GM11168 (cell line): ENCODE data around the gene SIGLEC15.
"Not testable (repeated sequence)": the region's sequence is repeated elsewhere in the genome, so short reads cannot be mapped to it uniquely, and the experiment has no call there.

Source experiments
- in situ Hi-C: fragments of 300-500 bp; cut with MboI; formaldehyde crosslinking; loops from one replicate; pipeline ENCODE4 v1.12.0; 2022; ENCODE audit warnings: low sequenced_read_pairs; ENCODE audit not compliant: unreplicated experiment

SIGLEC15 gene

DNA sequence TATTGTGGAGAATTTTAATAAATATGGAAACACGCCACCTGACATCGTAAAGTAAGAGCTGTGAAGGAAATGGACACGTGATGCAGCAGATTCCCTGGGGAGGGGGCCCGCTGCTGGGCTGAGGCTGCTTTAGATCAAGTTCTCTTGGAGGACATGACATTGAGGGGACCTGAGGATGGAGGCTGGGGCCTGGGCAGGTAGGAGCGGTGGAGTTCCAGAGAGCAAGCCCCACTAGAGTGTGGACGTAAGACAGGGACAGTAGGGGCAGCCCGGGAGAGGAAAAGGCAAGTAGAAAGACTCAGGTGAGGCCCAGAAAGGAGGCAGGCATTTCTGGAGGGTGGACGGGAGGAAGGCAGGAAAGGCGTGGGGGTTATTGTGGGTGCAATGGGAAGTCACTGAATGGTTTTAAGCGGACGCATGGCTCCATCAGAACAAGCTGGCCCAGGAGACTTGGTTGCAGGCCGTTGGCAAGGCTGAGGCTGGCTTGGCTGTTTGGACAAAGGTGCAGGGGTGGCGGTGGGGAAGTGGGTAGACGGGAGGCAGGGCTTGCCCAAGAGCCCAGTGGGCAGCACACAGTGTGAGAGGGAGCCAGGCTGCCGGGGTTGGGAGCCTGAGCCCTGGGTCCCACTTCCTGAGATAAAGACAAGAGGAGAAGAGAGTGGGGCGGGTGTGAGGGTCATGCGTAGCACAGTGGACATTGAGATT is 15.7 kb downstream of the SIGLEC15 start:
- in situ Hi-C loops = no loop called here

GRCh38 chr18:45841765-45842442 is 16.4 kb downstream of the SIGLEC15 start:
- in situ Hi-C loops = no loop called here

DNA sequence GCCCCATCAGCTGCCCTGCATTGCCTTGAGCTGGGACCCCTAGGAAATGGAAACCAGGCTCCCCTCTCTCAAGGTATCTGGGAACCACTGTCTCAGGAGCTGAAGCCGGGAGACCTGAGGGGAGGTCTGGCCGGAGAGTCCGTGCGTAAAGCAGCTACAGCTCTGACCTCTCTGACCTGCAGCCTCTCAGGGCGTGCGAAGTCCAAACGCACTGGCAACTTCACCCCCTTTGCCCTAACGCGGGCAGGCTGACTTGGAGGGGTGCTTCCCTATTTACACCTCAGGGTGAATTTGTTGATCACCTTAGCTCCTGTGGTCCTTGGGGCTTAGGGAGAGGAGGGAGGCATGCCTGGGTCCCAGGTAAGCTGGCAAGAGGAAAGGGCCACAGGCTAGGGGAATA is 17.5 kb downstream of the SIGLEC15 start:
- in situ Hi-C loops = no loop called here

DNA sequence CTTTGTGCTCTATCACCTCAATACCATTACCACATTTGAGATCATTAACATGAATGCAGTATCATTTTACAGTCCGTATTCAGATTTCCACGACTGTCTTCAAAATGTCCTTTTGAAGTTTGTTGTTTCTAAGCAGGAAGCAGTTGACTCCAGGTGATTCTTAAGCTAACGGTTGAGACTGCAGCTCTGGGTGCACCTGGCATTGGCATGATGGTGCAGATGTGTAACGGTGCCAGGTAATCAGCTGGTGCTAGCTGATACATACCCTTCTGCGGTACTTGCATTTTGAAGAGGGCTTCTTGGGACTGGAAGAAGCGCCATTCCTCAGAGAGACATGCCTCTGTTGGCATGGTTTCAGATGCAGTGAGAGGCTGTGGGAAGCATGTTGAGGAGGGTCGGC is 19.5 kb downstream of the SIGLEC15 start:
- in situ Hi-C loops = no loop called here

DNA sequence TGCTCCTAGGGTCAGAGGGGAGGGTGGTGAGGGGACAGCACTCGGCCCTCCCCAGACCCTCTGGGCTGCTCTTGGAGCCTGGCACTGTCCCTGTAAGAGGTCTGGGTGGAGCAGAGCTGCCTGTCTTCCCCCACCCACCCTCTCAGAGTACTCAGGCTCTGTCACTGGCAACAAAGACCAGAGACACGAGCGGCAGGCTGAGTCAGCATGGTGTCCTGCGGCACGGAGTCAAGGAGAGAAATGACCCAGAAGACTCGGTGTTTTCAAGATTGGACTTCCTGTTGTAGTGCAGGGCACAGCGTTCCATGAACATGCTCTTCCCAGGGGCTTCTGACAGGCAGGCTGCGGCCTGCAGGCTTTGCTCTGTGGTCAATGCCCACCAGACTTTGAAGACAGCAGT is 19.9 kb downstream of the SIGLEC15 start:
- in situ Hi-C loops = no loop called here

- in situ Hi-C loops = no loop called here
These were observed 21.6 kb downstream of the SIGLEC15 start for GRCh38 chr18:45847119-45847518.

- in situ Hi-C loops = not testable (repeated sequence)
These were observed 23.2 kb downstream of the SIGLEC15 start for GRCh38 chr18:45848643-45849042.

DNA sequence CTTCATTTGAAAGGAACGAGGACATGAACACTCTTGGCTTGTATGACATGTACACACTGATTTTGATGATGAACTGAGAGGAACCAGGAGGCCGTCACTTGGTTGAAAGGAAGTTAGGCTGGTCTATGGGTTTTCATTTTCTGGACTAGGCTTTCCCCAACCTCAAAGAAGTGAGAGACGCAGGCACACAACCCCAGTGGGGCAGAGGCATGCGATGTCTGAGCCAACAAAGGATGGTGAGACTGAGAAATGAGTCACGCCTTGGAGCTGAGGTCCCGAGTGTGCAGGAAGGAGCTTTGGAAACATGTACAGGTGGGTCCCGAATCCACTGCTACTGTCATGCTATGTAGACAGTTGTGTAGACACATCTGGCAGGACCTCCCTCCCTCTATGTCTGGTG is 24.1 kb downstream of the SIGLEC15 start:
- in situ Hi-C loops = no loop called here

DNA sequence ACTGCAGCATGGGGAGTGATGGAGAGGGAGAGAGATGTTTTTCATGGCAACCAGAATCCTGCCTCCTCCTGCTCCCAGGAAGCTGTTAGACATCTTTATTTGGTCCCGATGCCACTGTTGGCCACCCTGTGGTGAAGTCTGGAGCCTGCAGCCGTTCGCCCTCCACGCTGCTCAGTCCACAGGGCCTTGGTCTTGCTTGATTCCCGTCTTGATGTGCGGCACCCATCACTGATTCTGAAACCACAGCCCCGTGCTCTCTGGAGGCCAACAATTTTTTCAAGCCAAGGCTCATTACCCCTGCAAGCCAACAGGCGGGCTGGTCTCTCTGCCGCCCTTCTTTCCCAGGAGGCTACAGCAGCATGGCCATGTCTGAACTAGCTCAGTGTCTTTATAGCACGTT is 24.5 kb downstream of the SIGLEC15 start:
- in situ Hi-C loops = no loop called here

DNA sequence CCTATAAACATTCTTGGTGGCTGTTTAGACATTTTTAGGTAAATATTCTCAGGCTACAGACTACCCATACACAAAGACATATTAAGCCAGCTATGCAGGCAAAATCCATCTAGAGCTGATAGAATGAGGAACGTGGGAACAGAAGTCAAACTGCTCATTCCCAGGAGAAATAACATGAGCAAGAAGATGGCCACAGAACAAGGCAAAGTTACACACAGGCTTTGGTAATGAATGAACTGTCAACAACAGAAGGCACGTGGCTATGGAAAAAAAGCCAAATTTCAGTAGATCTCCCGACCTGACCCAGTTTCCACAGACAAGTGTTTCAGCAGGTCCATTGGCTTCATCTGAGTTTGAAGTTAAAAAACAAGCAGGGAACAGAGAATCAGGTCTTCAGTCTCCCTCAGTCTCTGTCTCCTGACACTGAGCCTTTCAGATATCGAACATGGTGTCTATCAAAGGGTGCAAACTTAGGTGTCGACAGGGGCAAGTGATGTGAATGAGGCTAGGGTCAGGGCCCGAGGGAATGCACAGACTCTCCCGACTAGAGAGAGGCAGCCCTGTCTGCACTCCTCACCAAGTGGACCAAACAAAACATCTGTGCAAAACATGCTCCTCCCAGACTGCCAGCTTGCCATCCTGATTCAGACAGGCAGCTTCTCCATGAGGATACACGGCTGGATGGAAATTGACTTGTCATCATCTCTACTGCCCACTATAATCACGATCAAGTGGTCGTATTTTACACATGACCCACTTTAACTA is 25.9 kb downstream of the SIGLEC15 start:
- in situ Hi-C loops = no loop called here

DNA sequence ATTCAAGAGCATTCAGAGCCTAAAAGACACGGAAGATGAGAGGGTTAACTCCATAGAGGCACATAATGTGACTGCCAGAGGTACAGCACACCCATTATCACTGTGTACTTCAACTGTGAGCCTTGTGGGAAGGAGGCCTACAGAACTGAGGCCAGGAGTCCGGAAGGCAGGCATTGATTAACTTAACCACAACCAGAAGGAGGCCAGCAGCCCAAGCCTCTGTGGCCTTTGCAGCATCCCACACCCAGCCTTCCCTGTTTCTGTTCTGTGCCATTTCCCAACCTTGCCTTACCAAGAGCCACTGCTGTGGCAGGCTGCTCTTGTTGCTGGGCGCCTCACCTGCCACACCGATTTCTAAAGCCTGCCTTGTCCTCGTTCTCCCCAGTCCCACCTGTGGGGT is 27.2 kb downstream of the SIGLEC15 start:
- in situ Hi-C loops = no loop called here

- in situ Hi-C loops = no loop called here
These were observed 28.6 kb downstream of the SIGLEC15 start for GRCh38 chr18:45854036-45854586.

DNA sequence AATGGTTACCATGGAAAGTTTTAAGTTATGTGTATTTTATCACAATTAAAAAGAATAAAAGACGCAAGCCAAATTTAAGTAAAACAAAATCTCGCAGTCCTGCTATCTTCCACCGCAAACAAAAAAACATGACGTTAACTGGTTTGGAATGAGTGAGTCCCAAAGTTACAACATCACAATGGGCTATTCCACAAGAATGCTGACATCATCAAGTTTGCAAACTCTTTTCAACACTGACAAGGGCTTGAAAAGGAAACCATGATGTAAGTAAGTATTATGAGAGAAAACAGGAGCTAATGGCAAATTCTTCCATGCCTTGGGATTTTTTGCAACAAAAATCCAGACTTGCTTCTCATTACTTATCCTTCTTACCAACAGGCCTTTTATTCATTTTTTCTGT is 31.1 kb downstream of the SIGLEC15 start:
- in situ Hi-C loops = no loop called here

DNA sequence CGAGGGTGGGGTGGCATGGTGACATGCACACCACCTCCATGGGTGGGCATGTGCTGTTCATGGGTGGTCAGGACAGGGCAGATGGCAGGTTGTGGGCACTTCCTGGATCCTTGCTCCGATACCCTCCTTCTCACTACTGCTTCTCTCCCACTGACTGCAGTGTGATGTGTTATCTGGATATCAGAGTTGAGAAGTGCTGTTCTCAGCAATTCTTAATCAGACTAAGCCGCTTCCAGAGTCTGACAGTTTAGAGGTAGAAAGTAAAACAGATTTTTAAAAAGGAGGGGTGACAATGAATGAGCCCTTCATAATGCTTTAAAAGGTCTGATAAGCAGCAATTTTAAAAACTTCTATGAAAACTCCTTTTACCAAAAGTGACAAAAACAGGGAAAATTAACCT is 33.9 kb downstream of the SIGLEC15 start:
- in situ Hi-C loops = no loop called here

DNA sequence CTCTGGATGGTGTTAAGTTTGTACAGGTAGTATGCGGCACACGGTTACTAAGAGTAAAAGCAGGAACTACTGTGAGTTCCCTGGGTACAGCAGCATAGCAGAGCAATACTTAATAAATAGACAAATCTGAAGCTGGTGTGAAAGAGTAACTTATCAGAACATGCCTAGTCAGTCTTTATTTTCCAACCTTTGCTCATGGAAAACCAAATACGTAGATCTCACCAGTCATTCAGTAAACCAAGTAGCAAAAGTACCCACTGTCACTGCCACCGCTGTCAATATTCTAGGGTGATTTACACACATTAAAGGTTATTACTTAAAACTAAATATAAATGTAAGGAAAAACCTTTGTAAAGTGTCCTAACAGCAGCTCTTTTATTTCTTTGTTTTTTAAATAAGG is 35.0 kb downstream of the SIGLEC15 start:
- in situ Hi-C loops = no loop called here

DNA sequence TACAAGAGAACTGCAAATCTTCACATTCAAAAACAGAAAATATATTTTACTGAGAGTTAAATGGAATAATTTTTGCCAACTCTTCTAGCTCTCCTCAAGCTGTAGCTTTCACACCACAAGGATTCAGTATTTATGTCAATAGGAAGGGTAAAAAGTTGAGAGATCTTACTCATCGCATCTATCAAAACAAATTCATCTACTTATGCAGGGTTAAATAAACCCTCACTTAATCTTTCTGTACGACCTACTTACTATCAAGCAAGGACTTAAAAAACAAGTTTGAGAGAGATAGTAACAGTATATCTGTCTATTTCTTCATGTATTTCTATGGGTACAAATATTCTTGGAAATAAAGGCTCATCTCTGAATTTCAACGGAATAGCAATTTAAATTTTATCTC is 35.5 kb downstream of the SIGLEC15 start:
- in situ Hi-C loops = no loop called here

GRCh38 chr18:45861926-45862325 is 36.5 kb downstream of the SIGLEC15 start:
- in situ Hi-C loops = no loop called here

DNA sequence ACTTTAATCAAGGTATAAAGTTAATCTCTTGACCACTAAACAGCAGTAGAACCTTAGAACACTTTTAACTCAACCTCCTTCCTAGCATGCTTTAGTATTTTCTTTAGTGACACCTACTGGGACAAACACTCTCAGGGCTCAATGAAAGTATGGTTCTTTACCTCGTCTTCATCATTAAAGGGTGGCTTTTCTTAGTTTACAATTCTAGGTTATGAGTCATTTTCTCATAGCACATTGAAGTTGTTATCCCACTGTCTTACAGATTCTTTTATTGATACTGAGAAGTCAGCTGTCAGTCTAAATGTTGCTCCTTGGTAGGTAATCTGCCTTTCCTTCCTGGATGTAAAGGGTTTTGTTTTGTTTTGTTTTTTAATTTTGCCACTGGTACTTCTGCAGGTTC is 38.0 kb downstream of the SIGLEC15 start:
- in situ Hi-C loops = no loop called here

GRCh38 chr18:45864081-45864480 is 38.6 kb downstream of the SIGLEC15 start:
- in situ Hi-C loops = no loop called here

DNA sequence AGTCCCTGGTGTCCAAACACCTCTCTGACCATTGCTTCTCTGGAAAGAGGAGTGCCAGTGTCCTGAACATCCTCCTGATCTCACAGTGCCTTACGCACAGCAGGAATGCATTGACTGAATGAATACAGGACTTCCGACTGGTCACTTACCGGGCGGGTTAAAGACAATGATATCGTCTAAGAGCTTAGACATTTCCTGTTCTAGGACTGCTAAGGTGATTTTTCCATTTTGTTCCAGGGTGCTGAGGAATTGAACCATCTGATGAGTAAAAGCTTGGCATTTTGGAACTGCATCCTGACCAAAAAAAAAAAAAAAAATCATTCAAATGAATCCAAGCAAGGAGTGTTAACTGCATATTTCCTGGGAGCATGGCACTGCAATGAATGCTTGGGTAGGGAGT is 40.0 kb downstream of the SIGLEC15 start:
- in situ Hi-C loops = no loop called here

- in situ Hi-C loops = loop anchor here (10.0 kb wide), 1 partner anchor 196 kb away; no protein-coding TSS in a partner anchor
These were observed 44.9 kb downstream of the SIGLEC15 start for GRCh38 chr18:45870419-45870818.
